ENCODE results near the gene ANKHD1. TPM values are rescaled to one million over a fixed set of nuclear protein-coding genes. Genes with fewer than 3 reads are reported as not detected.

ANKHD1 gene
- polyA plus RNA-seq, 1 of the 3 experiments (the other 2 are of a cell fraction), result 26.7 TPM

DNA sequence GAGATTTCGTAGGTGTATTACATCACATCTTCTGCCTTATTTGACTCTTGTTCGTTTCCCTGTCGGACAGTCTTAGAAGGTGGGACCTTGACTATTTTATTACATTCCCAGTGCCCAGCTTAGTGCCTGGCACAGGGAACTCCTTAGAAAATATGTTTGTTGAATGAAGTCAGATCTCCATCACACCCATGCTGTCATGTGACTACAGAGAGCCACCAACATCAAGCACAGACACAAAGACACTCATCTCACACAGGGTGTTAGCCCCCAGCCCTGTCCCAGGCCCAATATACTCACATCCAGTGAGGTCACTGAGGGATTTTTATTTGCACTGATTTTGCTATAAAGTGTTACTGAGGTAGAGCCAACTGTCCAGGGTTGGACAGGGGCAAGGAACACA is 156.3 kb downstream of the ANKHD1 start (continued):
- TF ChIP-seq MEF2A (IDR thresholded peaks at IDR 0.05; ENCODE audit: borderline replicate concordance, low read depth) (no peak), CHD2 (IDR thresholded peaks at IDR 0.05; ENCODE audit: low read length, partially characterized antibody) (no peak)
- TF ChIP-seq, protein P1, sequence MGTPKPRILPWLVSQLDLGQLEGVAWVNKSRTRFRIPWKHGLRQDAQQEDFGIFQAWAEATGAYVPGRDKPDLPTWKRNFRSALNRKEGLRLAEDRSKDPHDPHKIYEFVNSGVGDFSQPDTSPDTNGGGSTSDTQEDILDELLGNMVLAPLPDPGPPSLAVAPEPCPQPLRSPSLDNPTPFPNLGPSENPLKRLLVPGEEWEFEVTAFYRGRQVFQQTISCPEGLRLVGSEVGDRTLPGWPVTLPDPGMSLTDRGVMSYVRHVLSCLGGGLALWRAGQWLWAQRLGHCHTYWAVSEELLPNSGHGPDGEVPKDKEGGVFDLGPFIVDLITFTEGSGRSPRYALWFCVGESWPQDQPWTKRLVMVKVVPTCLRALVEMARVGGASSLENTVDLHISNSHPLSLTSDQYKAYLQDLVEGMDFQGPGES (IDR thresholded peaks at IDR 0.05; ENCODE audit: low read depth, low read length), result no peak

DNA sequence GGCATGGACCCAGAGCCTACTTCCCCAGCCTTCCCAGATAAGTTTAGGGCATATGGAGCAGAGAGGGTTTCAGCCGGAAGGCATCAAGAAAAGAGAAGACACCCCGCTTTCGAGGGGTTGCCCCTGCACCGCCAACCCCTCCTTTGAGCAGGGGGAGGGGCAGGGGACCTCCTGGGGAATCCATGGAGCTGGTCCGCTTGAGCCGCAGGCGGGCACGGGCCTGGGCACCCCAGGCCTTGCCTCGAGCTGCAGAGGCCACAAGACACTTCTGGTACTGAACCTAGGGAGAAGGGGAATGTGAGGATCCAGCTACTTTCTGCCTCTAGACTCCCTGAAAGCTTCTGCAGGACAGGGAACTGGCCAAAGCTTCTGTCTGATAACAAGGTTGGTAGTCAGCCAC is 156.9 kb downstream of the ANKHD1 start:
- H3K4me2 ChIP-seq, result no peak overlapping the region
- H3F3A ChIP-seq (replicated peaks; ENCODE audit: insufficient read depth), result peaks cover 9% of the 10 kb centered on the region
- peaks cover under 1 to 19% of the 10 kb centered on the region in 2 experiments for H3K36me3 ChIP-seq (replicated peaks in 1 of 2; ENCODE audit: control insufficient read depth in 1 of 2, insufficient read depth in 2 of 2, low read length in 1 of 2)
- peak overlapping the region in 1 of 2 experiments; percentile 92; a peak in 1 of 4 replicates for H3K27ac ChIP-seq (ENCODE audit: low read depth in 2 of 2, low read length in 1 of 2)
- ChIA-PET CTCF (no interaction called here), POLR2A (no interaction called here)
- H3K4me1 ChIP-seq (ENCODE audit: control insufficient read depth in 1 of 2, insufficient read depth in 2 of 2, low read depth in 1 of 2, low read length in 1 of 2), result peaks cover 7 to 27% of the 10 kb centered on the region in 2 experiments; a peak in 3 of 4 replicates
- no peaks in the 10 kb centered on the region for H3K27me3 ChIP-seq (ENCODE audit: insufficient read depth)
- no peak overlapping the region for H3K4me3 ChIP-seq (ENCODE audit: low read depth in 2 of 2, low read length in 1 of 2)
- peaks cover 37% of the 10 kb centered on the region for H3K79me2 ChIP-seq (ENCODE audit: insufficient read depth)
- no peaks in the 10 kb centered on the region for H3K9me2 ChIP-seq
- WGBS (ENCODE audit: low lambda C conversion rate), result 100% methylated on average over 3 of the region's 9 CpGs
- H2AFZ ChIP-seq (ENCODE audit: low read depth), result no peak overlapping the region
- no peak for TF ChIP-seq TAF1 (IDR thresholded peaks at IDR 0.05; ENCODE audit: borderline replicate concordance, low read depth, low read length)
- TF ChIP-seq EZH2phosphoT487 (IDR thresholded peaks at IDR 0.05; ENCODE audit: borderline replicate concordance, low read depth), result no peak
- no peak for TF ChIP-seq EP300 (IDR thresholded peaks at IDR 0.05; ENCODE audit: borderline replicate concordance in 1 of 2, low read depth in 1 of 2, low read length in 1 of 2)
- H4K20me1 ChIP-seq (ENCODE audit: insufficient read depth), result peaks cover under 1% of the 10 kb centered on the region; the same call in 1 of the 2 replicates
- no peaks in the 10 kb centered on the region for H3K9me3 ChIP-seq
- H3K9ac ChIP-seq, result no peak overlapping the region
- no peak for DNase-seq

DNA sequence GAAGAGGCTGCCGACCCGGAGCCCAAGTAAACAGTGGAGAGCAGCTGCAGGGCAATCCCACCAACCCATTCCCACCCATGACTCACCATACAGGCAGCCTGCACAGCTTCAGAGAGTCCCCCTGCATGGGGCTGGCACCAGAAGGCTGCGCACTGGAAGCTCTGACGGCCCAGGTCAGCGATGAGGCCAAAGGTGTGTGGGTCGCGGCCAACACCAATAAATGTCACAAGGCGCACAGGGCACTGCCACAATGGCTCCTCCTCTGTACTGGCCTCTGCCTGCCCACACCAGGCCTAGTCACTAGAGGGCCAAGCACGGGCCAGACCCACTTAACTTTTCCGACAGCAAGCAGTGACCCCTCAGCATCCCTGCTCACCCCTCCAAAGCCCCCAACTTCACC is 158.6 kb downstream of the ANKHD1 start:
- ChIA-PET CTCF (no interaction called here), POLR2A (no interaction called here)
- peaks cover 0 to 31% of the 10 kb centered on the region in 2 experiments; a peak in 3 of 4 replicates for H3K4me1 ChIP-seq (ENCODE audit: control insufficient read depth in 1 of 2, insufficient read depth in 2 of 2, low read depth in 1 of 2, low read length in 1 of 2)
- TF ChIP-seq JUND (IDR thresholded peaks at IDR 0.05), result no peak
- no peak for TF ChIP-seq RXRA (IDR thresholded peaks at IDR 0.05; ENCODE audit: borderline replicate concordance, low read depth)
- no peak for TF ChIP-seq NRF1 (IDR thresholded peaks at IDR 0.05; ENCODE audit: low read depth, low read length)
- TF ChIP-seq, protein P2, sequence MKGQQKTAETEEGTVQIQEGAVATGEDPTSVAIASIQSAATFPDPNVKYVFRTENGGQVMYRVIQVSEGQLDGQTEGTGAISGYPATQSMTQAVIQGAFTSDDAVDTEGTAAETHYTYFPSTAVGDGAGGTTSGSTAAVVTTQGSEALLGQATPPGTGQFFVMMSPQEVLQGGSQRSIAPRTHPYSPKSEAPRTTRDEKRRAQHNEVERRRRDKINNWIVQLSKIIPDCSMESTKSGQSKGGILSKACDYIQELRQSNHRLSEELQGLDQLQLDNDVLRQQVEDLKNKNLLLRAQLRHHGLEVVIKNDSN (IDR thresholded peaks at IDR 0.05; ENCODE audit: borderline replicate concordance, low read depth), result no peak
- TF ChIP-seq GABPA (IDR thresholded peaks at IDR 0.05; ENCODE audit: low read depth), result no peak
- TF ChIP-seq, protein P3, sequence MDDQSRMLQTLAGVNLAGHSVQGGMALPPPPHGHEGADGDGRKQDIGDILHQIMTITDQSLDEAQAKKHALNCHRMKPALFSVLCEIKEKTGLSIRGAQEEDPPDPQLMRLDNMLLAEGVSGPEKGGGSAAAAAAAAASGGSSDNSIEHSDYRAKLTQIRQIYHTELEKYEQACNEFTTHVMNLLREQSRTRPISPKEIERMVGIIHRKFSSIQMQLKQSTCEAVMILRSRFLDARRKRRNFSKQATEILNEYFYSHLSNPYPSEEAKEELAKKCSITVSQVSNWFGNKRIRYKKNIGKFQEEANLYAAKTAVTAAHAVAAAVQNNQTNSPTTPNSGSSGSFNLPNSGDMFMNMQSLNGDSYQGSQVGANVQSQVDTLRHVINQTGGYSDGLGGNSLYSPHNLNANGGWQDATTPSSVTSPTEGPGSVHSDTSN (IDR thresholded peaks at IDR 0.05), result no peak
- TF ChIP-seq SIN3A (IDR thresholded peaks at IDR 0.05; ENCODE audit: borderline replicate concordance, low read depth, low read length), result no peak
- TF ChIP-seq, protein P1 (IDR thresholded peaks at IDR 0.05; ENCODE audit: low read depth, low read length), result no peak
- no peak for TF ChIP-seq TAF1 (IDR thresholded peaks at IDR 0.05; ENCODE audit: borderline replicate concordance, low read depth, low read length)
- TF ChIP-seq FOXJ3 (CRISPR knock-in tag; IDR thresholded peaks at IDR 0.05), result no peak
- TF ChIP-seq RCOR1 (IDR thresholded peaks at IDR 0.05; ENCODE audit: low read length), result no peak
- no peak for TF ChIP-seq EP300 (IDR thresholded peaks at IDR 0.05; ENCODE audit: borderline replicate concordance in 1 of 2, low read depth in 1 of 2, low read length in 1 of 2)
- TF ChIP-seq, protein P4, sequence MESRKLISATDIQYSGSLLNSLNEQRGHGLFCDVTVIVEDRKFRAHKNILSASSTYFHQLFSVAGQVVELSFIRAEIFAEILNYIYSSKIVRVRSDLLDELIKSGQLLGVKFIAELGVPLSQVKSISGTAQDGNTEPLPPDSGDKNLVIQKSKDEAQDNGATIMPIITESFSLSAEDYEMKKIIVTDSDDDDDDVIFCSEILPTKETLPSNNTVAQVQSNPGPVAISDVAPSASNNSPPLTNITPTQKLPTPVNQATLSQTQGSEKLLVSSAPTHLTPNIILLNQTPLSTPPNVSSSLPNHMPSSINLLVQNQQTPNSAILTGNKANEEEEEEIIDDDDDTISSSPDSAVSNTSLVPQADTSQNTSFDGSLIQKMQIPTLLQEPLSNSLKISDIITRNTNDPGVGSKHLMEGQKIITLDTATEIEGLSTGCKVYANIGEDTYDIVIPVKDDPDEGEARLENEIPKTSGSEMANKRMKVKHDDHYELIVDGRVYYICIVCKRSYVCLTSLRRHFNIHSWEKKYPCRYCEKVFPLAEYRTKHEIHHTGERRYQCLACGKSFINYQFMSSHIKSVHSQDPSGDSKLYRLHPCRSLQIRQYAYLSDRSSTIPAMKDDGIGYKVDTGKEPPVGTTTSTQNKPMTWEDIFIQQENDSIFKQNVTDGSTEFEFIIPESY (IDR thresholded peaks at IDR 0.05; ENCODE audit: borderline replicate concordance, low read depth), result no peak
- TF ChIP-seq, protein P5, sequence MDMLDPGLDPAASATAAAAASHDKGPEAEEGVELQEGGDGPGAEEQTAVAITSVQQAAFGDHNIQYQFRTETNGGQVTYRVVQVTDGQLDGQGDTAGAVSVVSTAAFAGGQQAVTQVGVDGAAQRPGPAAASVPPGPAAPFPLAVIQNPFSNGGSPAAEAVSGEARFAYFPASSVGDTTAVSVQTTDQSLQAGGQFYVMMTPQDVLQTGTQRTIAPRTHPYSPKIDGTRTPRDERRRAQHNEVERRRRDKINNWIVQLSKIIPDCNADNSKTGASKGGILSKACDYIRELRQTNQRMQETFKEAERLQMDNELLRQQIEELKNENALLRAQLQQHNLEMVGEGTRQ (IDR thresholded peaks at IDR 0.05; ENCODE audit: borderline replicate concordance, low read depth, low read length), result no peak
- TF ChIP-seq EZH2phosphoT487 (IDR thresholded peaks at IDR 0.05; ENCODE audit: borderline replicate concordance, low read depth), result no peak
- no peak for TF ChIP-seq RAD21 (IDR thresholded peaks at IDR 0.05; ENCODE audit: low read length)

More for the DNA sequence above, 158.6 kb downstream of the ANKHD1 start:
- Histone ChIP-seq H3K9me3 (no peaks in the 10 kb centered on the region), H3F3A (replicated peaks; ENCODE audit: insufficient read depth) (no peaks in the 10 kb centered on the region), H3K4me2 (no peak overlapping the region), H3K36me3 (replicated peaks in 1 of 2; ENCODE audit: control insufficient read depth in 1 of 2, insufficient read depth in 2 of 2, low read length in 1 of 2) (peaks cover 0 to 17% of the 10 kb centered on the region in 2 experiments), H3K9me2 (no peaks in the 10 kb centered on the region), H4K20me1 (ENCODE audit: insufficient read depth) (no peaks in the 10 kb centered on the region), H3K27me3 (ENCODE audit: insufficient read depth) (no peaks in the 10 kb centered on the region), H2AFZ (ENCODE audit: low read depth) (no peak overlapping the region), H3K9ac (no peak overlapping the region), H3K27ac (ENCODE audit: low read depth in 2 of 2, low read length in 1 of 2) (no peak overlapping the region), H3K4me3 (ENCODE audit: low read depth in 2 of 2, low read length in 1 of 2) (no peak overlapping the region), H3K79me2 (ENCODE audit: insufficient read depth) (peaks cover 28% of the 10 kb centered on the region)
- WGBS (ENCODE audit: low lambda C conversion rate), result 97% methylated on average over 6 of the region's 10 CpGs
- no peak for DNase-seq

Data from SK-N-SH (cell line).